D341Med (cell line): ENCODE measurements around the gene ECHS1.
"Not testable (repeated sequence)": the region's sequence is repeated elsewhere in the genome, so short reads cannot be mapped to it uniquely, and the experiment has no call there.

Source experiments
- DNase-seq: peaks from one replicate; pipeline ENCODE4 v3.0.0; 2012; ENCODE audit warnings: low spot score

ECHS1 gene

DNA sequence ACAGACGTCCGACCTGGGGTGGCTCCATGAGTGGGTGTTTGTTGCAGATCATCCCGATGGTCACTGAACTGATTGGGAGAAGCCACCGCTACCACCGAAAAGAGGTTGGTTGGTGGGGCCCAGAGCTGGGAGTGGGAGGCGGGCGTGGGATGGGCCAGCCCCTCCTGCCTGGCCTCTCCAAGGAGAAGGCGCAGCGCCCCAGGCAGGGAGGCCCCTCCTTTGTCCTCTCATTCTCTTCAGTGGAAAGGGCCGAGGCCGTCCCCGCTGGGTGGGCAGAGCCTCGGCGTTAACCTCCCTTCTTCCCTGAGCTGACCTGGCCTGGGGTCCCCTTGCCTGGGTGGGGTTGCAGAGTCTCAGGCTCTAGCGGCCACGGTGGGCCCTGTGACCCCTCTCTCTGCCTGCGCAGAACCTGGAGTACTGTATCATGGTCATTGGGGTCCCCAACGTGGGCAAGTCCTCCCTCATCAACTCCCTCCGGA, 26.0 kb upstream of the ECHS1 start:
- no peak for DNase-seq

DNA sequence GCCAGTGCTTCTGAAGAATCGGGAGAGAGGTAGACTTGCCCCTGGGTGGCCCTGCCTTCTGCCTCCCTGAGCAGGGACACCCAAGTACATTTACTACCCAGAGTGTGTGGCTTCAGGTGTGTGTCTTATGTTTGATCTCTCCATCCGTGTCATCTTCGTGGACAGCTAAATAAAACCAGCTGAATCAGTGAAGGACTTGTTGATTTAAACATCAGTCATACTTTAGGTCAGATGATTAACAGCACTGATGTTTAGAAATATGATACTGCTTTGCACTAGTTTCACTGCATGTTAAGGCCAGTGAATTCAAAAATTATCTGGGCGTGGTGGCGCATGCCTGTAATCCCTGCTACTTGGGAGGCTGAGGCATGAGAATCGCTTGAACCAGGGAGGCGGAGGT, 24.8 kb upstream of the ECHS1 start:
- no peak for DNase-seq

DNA sequence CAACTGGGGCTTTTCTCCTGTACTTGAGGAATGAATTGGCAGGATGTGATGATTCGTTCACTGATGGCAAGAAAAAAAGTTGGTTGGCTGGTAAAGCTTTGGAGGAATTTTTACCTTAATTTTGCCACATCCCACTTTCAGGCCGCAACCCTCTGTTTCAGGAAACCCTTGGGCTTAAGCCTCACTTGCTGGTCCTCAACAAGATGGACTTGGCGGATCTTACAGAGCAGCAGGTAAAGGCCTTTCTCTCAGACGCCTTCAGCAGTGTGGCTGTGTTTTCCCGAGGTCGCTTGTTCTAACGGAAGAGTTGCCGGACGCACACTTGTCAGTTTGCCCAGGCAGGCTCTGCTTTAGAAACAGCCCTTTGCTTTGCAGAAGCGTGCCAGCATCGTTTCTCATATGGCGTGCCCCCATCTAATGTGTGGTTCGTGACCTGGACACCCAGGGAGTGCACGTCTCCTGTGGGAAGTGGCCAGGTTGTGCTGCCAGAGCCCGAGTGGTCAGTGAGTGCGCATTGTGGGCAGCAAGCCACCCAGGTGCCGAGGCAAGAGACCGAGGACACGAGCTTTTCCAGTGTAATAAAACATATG, 23.0 kb upstream of the ECHS1 start:
- no peak for DNase-seq

DNA sequence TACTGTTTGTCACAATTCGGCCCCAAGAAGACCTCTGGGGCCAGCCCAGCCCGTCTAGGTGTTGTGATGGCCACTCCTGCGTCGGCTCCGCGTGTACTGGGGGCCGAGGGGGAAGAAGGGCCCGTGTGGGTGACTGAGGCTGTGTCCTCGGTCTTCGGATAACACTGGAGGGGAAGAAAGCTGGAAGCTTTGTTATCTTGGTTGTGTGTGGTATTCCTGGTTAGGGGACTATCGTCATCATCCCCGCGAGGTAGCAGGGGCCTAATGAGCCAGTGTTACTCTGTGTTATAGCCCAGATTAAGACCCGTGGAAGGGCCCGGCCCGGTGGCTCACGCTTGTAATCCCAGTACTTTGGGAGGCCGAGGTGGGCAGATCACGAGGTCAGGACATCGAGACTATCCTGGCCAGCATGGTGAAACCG, 21.7 kb upstream of the ECHS1 start:
- DNase-seq, result no peak

DNA sequence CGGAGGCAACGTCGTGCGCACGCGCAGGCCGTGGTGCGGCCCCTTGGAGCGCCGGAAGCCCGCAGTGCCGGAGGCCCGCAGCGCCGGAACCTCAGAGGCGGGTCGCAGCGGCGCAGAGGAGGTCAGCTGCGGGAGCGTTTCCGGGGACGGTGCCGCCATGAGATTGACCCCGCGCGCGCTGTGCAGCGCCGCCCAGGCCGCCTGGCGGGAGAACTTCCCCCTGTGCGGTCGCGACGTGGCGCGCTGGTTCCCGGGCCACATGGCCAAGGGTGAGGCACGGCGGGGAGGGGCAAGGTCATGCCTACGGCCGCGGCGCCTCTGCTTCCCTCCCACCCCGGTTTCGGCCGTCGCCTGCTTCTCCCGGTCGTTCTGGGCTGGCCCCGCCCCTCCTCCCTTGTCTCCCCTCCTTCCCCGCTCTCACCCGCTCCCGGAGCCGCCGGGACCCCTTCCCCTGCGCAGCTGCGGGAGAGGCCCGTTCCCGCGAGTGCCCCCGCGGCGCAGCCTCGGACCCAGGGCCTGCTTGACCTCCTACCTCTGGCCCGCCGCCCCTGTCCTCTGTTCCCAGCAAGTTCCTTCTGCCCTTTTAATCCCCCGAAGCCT, 21.0 kb upstream of the ECHS1 start, which contains the start of gene MTG1:
MTG1 (plus strand) TSS at position 94 of the 600 bp plus-strand sequence; CDS start at position 158, 64 bp downstream.
- DNase-seq, result peak; percentile 97

DNA sequence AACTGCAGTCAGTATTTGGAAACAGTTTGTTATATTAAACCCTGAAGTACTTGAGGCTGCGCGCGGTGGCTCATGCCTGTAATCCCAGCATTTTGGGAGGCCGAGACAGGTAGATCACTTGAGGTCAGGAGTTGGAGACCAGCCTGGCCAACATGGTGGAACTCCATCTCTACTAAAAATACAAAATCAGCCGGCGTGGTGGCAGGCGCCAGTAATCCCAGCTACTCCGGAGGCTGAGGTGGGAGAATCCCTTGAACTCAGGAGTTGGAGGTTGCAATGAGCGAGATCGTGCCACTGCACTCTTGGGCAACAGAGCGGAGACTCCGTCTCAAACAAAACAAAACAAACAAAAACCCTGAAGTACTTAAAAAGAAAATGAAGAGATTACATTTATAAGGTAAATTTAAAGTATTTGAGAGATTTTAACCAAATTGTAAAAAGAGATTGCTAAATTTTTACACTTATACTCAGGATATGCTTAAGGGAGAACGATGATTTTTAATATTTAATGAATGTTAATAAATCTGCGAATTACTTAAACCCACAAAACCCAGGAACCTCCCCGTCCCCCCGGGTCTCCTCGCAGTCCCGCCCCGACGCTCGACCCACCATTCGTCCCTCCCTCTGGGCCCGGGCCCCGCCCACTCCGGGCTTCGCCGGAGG, 20.4 kb upstream of the ECHS1 start:
- no peak for DNase-seq

DNA sequence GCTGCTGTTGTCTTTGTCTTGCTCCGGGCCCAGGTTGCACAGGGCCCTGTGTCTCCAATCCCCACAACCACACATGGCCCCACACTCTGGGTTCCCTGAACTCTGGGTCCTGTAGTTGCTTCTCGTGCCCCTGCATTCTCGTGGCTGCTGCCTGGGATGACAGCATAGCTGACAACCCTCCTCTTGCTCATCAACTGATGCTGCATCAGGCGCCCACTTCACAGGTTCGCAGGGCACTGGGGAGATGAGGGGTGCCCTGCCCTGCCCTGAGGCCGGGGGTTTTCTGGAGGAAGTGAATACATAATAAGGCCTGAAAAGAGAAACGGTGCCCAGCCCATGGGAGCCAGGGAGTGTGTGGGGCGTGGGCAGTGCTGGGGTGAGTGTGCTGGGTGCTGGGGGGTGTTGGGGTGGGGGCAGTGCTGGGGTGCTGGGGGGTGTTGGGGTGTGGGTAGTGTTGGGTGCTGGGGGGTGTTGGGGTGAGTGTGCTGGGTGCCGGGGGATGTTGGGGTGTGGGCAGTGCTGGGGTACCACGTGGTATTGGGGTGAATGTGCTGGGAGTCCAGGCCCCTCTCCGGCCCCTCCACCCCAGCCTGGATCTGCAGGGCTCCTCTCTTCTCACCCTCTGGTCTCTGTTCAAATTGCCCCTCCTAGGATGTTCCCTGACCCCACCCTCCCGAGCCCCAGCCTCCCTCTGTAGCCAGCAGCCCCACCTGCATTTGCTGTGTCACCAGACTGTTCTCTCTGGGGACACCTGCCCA, 18.8 kb upstream of the ECHS1 start:
- no peak for DNase-seq

DNA sequence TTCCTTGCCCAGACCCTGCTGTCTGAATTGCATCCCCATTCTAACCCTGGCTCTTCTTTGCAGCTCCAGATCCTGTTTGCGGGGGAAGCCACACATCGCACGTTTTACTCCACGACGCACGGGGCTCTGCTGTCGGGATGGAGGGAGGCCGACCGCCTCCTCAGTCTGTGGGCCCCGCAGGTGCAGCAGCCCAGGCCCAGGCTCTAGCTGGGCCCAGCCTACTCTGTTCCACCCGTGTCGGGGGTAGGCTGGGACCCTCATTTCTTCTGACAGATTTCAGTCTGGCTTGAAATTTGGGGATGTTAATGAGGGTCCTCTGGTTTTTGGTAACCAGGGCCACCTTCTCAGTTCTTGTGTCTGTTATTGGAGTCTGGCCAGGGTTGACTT, 18.1 kb upstream of the ECHS1 start:
- DNase-seq, result no peak

DNA sequence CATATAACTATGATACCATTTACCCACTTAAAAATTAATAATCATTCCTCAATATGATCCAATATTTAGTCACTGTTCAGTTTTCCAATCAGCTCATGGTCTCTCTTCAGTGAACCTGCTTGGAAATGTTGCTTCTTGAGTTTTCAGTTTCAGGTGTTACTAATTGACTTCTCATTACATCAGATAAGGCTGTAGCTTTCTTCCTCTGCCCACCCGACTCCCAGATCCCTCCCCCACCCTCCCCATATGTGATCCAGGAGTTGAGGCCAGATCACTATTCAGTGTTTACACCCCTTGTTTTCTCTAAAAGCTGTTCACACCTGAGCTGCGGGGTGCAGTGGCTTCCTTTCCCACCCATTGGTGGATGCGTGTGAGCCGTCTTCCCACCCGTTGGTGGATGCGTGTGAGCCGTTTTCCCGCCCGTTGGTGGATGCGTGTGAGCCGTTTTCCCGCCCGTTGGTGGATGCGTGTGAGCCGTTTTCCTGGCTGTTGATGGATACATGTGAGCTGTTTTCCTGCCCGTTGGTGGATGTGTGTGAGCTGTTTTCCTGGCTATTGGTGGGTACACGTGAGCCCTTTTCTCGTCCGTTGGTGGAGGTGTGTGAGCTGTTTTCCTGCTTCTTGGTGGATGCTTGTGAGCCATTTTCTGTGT, 17.6 kb upstream of the ECHS1 start:
- DNase-seq, result no peak

DNA sequence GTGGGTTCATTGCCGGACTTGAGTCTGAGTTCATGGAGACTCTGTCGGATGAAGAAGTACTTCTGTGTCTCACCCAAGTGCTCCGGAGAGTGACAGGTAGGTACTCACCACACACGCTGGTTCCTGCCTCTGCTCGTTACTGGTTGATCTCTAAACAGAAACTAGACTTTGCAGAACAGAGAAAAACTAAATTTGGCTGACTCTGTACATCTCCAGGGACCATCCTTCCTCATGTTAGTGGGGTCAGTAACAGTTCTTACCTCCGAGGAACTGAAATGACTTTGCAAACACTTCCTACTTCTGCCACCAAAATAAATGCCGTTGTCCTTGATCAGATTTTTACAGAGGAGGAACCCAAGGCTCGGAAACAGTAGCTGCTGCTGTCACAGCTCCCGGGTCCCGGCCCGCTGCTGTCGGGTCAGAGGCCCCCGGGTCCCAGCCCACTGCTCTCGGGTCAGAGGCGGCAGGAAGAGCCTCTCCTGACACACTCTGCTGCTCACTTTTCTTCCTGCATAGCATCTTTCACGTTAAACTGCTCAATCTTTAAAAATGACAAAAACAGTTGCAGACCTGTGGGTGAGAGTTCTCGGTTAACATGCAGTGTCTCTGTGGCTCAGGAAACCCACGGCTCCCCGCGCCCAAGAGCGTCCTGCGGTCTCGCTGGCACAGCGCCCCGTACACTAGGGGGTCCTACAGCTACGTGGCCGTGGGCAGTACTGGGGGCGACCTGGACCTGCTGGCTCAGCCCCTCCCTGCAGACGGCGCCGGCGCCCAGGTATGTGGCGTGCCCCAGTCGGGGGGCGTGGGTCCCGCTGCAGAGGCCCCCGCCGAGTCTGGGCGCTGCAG, 16.0 kb upstream of the ECHS1 start:
- no peak for DNase-seq

DNA sequence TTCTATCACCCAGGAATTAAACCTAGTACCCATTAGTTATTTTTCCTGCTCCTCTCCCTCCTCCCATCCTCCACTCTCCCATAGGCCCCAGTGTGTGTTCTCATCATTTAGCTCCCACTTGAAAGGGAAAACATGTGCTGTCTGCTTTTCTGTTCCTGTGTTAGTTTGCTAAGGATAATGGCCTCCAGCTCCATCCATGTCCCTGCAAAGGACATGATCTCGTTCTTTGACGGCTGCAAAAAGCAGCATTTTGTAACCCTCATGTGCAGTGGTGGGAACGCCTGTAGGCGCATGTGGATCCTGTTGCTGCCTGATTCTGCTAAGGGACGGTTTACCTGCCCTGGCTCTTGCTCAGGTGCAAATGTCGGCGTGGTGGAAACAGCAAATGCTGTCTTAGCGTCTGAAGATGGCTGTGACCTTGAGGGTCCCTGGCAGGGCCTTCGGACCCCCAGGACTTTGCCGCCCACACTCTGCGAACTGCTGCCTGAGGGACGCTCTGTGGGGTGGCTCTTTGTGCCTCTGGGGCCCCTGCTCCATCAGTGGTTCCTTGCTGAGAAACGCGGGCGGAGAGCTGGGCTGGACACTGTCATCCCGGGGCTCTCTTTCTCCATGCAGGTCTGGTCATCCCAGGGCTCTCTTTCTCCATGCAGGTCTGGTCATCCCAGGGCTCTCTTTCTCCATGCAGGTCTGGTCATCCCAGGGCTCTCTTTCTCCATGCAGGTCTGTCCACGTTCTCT, 15.2 kb upstream of the ECHS1 start:
- no peak for DNase-seq

DNA sequence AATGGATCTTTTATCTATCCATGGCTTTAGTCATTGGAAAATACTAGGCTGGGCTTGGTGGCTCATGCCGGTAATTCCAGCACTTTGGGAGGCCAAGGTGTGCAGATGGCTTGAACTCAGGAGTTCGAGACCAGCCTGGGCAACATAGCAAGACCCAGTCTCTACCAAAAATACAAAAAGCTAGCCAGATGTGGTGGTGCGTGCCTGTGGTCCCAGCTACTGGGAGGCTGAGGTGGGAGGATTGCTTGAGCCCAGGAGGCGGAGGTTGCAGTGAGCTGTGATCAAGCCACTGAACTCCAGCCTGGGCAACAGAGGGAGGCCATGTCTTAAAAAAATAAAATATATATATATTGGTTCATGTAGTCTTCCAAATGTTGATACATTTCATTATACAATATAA, 13.8 kb upstream of the ECHS1 start:
- DNase-seq, result not testable (repeated sequence)

DNA sequence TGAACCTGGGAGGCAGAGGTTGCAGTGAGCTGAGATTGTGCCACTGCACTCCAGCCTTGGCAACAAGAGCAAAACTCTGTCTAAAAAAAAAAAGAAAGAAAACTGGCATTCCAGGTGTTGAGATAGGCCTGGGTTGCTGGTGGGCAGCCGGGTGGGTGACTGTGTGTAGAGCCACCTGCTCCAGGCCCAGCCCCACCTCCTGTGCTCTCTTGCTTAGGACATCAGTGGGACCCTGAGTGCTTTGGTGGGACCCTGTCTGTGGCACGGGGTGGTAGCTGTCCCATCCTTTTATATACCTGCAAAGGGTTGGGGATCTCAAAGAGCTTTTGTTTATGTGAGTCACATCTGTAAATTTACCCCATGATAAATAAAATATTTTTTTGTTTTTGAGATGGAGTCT, 12.1 kb upstream of the ECHS1 start:
- DNase-seq, result no peak

DNA sequence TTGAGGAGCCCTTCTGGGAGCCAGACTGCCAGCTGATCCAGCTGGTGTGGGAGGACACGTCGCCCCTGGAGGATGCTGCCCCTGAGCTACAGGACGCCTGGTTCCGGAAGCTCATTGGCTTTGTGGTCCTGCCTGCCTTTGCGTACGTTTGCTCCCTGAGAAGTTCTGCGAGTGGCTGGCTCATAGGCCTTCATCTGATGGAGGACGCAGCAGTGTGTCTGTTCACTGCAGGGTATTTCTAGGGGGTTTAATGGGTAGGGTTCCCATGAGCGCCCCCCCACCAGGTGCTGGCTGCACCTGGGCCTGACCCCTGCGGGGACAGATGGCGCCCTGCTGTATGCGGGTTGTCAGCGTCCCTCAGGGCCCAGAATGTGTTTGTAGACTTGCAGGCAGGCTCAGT, 10.9 kb upstream of the ECHS1 start:
- DNase-seq, result no peak

DNA sequence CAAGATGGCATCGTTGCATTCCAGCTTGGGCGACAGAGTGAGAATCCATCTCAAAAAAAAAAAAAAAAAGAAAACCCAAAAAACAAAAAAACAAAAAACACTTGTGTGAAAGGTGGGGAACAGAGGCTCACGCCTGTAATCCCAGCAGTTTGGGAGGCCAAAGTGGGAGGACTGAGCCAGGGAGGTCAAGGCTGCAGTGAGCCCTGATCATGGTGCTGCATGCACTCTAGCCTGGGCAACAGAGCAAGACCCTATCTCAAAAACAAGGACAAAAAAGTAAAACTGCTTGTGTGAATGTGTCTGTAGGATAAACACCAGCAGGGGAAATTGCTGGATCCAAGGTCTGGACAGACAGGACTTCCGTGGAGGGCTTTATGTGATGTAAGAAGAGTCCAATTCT, 10.4 kb upstream of the ECHS1 start:
- no peak for DNase-seq

DNA sequence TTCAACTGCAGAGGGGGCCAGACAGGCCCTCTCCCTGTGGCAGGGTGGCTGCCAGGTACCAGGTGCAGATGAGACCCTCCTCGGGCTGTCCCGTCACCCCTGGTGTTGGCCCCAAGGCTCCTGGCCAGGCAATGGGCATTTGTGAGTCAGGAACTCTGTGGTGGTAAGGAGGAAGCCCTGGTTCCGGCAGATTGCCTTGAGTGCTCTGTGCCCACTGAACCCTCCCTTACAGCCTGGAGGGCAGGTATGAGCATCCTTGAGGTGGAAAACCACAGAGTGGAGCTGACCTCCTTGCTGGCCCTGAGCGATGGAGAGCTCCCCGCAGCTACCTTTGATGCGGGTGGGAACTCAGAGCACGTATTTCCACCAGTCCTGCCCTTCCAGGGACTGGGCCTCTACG, 7.9 kb upstream of the ECHS1 start:
- no peak for DNase-seq

DNA sequence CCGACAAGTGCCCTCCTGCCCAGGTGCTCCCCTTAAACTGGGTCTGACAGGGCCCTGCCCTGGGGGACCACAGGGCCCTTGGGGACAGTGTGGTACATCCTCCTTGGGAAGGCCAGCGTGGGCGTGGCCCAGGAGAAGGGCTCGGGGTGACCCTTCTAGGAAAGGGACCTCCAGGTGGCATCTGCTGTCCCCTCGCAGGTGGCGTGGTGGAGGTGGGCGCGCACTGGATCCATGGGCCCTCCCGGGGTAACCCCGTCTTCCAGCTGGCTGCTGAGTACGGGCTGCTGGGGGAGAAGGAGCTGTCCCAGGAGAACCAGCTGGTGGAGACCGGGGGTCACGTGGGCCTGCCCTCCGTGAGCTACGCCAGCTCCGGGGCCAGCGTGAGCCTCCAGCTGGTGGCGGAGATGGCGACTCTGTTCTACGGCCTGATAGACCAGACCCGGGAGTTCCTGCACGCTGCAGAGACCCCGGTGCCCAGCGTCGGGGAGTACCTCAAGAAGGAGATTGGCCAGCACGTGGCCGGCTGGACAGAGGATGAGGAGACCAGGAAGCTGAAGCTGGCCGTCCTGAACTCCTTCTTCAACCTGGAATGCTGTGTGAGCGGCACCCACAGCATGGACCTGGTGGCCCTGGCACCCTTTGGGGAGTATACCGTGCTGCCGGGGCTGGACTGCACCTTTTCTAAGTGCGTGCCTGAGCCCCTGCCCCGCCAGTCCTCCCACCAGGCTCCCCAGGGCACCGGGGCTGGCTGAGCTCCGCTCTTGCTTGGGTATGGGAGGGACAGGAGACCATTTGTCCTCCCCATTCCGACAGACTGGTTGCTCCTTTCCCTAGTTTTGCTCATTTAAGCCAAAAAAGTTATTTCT, 6.9 kb upstream of the ECHS1 start:
- no peak for DNase-seq

DNA sequence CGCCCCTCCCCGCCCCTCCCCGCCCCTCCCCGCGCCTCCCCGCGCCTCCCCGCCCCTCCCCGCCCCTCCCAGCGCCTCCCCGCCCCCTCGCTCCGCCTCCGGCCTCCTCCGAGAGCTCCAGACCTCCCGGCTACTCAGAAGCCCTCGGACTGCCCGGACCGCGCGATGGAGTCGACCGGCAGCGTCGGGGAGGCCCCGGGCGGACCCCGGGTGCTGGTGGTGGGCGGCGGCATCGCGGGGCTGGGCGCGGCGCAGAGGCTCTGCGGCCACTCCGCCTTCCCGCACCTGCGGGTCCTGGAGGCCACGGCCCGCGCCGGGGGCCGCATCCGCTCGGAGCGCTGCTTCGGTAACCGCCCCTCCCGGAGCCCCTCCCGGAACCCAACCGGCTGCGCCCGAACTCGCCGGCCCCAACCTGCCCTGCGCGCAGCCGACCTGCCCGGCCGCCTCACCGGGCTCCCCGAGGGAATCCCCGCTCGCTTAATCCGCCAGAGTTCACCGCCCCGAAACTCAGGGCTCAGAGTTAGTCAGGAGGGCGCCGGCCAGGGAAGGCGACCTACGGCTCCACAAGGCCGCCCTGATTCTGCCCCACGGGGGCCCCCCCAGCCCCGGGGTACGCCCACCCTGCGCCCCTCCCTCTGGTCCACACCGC, 6.1 kb upstream of the ECHS1 start, which contains the start of gene PAOX:
PAOX (plus strand) TSS at position 111 of the 649 bp plus-strand sequence; CDS start at position 166, 55 bp downstream.
- peak; percentile 71 for DNase-seq
